ENCODE data around the gene SLC7A11.
"Not testable (repeated sequence)": the region's sequence is repeated elsewhere in the genome, so short reads cannot be mapped to it uniquely, and the experiment has no call there.

The SLC7A11 gene

GRCh38 chr4:138242834-138243156 is 646 bp upstream of the SLC7A11 start:
- DNase-seq (ENCODE audit: low read depth in 3 of 3), result no peak

- DNase-seq (ENCODE audit: low read depth in 3 of 3), result no peak
Observed at GRCh38 chr4:138241281-138242075, 671 bp downstream of the SLC7A11 start.

- no peak for DNase-seq (ENCODE audit: low read depth in 3 of 3)
Observed at GRCh38 chr4:138239491-138239890, 2.7 kb downstream of the SLC7A11 start.

- DNase-seq (ENCODE audit: low read depth in 3 of 3), result no peak
Observed at GRCh38 chr4:138238521-138239292, 3.4 kb downstream of the SLC7A11 start.

- DNase-seq (ENCODE audit: low read depth in 3 of 3), result not testable (repeated sequence)
Observed at GRCh38 chr4:138237132-138237531, 5.0 kb downstream of the SLC7A11 start.

DNA sequence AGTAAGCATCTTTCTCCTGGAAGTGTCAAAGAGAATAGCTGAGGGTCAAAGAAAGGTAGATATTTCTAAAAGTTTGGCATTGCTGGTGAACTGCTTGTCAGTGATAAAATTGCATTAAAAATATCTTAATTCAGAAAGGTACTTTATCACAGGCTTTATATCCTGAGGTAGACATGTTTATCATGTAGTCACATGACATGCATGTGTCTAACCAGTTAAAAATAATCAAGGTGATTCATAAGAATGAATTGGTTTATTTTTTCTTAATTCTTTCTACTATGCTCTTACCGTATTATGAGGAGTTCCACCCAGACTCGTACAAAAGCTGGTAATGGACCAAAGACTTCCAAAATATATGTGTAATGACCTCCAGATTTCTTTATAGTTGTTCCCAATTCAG is 6.1 kb downstream of the SLC7A11 start:
- no peak for DNase-seq (ENCODE audit: low read depth in 3 of 3)

DNA sequence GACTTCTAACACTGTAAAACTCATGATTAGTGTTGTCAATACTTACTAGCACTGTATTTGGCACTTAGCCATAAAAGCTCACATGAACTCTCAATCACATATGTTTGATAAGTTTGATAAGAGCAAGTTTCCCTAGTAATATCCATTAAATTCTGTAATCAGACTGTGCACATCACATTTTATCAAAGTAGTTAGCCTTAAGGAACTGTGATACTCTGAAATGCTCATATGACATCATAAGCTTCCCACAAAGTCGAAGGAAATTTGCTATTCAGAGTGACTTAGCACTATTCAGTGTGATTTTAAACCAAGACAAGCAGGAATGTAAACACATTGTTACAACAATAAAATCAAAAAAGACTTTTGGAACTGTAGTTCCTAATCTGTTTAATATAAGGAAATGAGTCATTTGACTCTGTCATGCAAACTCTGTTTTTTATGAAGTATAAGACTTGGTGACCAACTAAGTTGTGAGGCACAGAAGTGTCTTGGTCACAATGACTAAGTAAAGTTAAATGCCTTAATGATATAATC is 6.7 kb downstream of the SLC7A11 start:
- no peak for DNase-seq (ENCODE audit: low read depth in 3 of 3)

DNA sequence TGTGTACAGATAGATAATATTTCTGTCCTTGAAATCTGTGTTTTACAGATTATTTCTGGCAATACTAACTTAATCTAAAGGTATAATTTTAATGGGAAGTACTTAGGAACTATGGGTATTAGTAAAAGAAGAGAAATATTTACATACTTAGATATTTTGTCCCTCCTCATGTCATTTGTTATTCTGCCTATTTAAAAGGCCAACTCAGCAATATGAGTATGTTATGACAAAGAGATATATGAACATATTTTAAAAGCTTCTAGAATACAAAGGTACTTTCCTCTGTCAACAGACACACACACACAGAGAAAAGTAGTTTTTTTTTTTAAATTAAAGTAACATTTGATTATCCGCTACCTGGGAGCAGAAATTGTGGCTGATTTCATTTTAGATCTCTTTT is 7.9 kb downstream of the SLC7A11 start:
- no peak for DNase-seq (ENCODE audit: low read depth in 3 of 3)

- no peak for DNase-seq (ENCODE audit: low read depth in 3 of 3)
Observed at GRCh38 chr4:138233313-138234034, 8.7 kb downstream of the SLC7A11 start.

DNA sequence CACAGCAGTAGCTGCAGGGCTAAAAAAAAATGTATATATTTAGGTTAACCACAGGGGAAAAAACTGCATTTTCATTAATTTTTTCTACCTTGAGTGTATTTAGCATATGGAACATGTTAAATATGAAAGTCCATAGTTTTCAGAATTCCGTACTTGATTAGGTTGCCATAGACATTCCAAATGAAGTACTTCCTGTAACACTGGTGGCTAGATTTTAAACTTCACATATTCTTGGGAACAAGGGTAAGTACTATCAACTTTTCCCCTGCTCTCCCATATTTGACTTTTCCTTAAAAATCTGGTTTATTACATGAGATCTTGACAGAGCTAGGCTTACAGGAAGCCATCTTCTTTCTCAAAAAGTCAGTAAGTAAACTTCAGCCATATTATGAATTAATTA is 9.8 kb downstream of the SLC7A11 start:
- no peak for DNase-seq (ENCODE audit: low read depth in 3 of 3)

- DNase-seq (ENCODE audit: low read depth in 3 of 3), result no peak
Observed at GRCh38 chr4:138230048-138230447, 12.1 kb downstream of the SLC7A11 start.

DNA sequence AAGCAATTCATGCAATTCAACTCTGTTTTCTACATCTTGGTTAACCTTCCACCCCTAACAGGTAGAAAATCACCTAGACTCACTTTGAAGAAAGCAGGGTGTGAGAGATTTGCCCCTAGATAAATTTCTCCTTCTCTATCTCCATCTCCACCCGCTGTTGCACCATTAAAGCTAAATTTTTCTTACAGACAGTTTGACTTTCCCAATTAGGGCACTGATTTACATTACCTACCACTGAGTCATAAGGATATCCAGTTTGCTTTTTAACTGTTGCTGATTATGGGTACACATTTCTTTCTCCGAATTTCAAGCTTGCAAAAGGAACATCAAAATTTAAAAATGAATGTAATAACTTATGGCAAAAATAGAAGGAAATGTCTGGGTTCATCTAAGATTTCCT is 13.0 kb downstream of the SLC7A11 start:
- no peak for DNase-seq (ENCODE audit: low read depth in 3 of 3)

- no peak for DNase-seq (ENCODE audit: low read depth in 3 of 3)
Observed at GRCh38 chr4:138226351-138226750, 15.8 kb downstream of the SLC7A11 start.

DNA sequence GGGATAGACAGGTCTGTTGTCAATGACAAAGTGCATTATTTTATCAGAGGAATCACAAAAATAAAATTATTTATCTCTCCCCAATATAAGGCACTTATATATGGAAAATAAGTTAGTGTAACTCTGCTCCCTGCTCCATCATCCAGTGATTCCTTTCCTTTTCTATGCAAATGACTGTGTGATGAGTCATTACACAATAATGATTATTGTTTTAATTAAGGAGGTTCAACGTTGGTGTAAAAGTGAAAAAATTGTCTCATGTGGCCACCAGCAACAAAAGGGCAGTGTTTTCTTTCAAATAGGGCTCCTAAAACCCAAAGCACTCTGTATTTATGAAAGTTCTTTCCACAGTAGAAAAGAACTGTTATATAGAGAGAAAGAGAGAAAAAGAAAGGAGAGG is 16.7 kb downstream of the SLC7A11 start:
- no peak for DNase-seq (ENCODE audit: low read depth in 3 of 3)

GRCh38 chr4:138224614-138225013 is 17.5 kb downstream of the SLC7A11 start:
- no peak for DNase-seq (ENCODE audit: low read depth in 3 of 3)

- no peak for DNase-seq (ENCODE audit: low read depth in 3 of 3)
Observed at GRCh38 chr4:138223231-138223910, 18.8 kb downstream of the SLC7A11 start.

DNA sequence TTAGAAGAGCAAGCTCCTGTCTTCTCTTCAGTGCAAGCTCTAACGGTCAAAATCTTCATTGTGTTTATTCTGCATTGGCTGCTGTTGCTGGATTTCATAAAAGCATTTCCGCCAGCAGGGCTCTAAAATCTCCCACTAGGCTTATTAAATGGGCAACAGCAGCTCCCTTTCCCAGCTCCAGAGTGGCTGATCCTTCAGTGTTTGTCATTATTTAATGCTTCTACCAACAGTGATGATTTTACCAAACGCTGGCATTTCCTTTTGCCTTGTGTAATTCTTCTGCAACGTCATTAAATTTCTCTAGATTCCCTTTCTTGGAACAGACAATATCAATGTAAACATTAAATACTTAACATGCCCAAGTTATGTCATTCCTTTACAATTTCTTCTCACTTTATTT is 20.1 kb downstream of the SLC7A11 start:
- DNase-seq (ENCODE audit: low read depth in 3 of 3), result no peak

- no peak for DNase-seq (ENCODE audit: low read depth in 3 of 3)
Observed at GRCh38 chr4:138218976-138219375, 23.2 kb downstream of the SLC7A11 start.

DNA sequence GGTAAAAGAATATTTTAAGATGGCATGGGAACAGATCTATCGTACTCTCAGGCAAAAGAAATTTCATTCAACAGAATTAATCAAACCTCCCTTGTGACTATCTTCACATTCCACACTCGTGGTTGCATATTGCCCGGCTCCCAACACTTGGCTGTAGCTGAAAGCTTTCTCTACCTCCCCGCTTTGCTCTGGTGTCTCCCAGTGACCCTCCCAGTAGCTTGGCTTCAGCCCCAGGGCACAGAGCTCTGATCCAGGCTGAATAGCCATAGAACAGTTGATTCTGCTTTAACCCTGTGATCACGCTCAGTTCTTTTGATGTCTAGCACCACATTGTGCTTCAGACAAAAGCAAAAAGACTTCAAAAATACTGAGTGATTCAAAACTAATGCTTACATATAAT is 24.6 kb downstream of the SLC7A11 start:
- no peak for DNase-seq (ENCODE audit: low read depth in 3 of 3)

GRCh38 chr4:138216272-138216867 is 25.8 kb downstream of the SLC7A11 start:
- no peak for DNase-seq (ENCODE audit: low read depth in 3 of 3)

DNA sequence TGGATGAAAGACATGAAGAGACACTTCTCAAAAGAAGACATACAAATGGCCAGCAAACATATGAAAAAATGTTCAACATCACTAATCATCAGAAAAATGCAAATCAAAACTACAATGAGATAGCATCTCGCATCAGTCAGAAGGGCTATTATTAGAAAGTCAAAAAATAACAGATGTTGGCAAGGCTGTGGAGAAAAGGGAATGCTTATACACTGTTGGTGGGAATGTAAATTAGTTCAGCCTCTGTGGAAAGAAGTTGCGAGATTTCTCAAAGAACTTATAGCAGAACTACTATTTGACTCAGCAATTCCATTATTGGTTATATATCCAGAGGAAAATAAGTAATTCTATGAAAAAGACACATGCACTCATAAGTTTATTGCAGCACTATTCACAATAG is 31.6 kb downstream of the SLC7A11 start:
- DNase-seq (ENCODE audit: low read depth in 3 of 3), result not testable (repeated sequence)

All from stimulated activated CD4-positive, alpha-beta T cell treated with anti-CD3 and anti-CD28 coated beads, TNF-alpha, amount 100 ng/mL, for 24 hours (primary cell).